ENCODE measurements around the gene CD44. TPM values are rescaled to one million over a fixed set of nuclear protein-coding genes. Genes with fewer than 3 reads are reported as not detected.

CD44 gene
- total RNA-seq, 4 donors from 2014 or later, result 861 to 1,282 (median 914) TPM

GRCh38 chr11:35210876-35211546, 72.0 kb downstream of the CD44 start:
- DNase-seq (ENCODE audit: low spot score in 2 of 2), result no peak
- H3K4me3 ChIP-seq (ENCODE audit: low read depth, poor library complexity, severe bottlenecking), result no peak overlapping the region
- 88 to 90% methylated on average over 3 of the region's 3 CpGs for WGBS, 2 donors
- intact Hi-C loops (cut with DNase I; ENCODE audit: low total_unique reads), result no loop called here
- TF ChIP-seq, protein P1, sequence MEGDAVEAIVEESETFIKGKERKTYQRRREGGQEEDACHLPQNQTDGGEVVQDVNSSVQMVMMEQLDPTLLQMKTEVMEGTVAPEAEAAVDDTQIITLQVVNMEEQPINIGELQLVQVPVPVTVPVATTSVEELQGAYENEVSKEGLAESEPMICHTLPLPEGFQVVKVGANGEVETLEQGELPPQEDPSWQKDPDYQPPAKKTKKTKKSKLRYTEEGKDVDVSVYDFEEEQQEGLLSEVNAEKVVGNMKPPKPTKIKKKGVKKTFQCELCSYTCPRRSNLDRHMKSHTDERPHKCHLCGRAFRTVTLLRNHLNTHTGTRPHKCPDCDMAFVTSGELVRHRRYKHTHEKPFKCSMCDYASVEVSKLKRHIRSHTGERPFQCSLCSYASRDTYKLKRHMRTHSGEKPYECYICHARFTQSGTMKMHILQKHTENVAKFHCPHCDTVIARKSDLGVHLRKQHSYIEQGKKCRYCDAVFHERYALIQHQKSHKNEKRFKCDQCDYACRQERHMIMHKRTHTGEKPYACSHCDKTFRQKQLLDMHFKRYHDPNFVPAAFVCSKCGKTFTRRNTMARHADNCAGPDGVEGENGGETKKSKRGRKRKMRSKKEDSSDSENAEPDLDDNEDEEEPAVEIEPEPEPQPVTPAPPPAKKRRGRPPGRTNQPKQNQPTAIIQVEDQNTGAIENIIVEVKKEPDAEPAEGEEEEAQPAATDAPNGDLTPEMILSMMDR (IDR thresholded peaks at IDR 0.05), result no peak
- no peak for TF ChIP-seq POLR2A (IDR thresholded peaks at IDR 0.05)

DNA sequence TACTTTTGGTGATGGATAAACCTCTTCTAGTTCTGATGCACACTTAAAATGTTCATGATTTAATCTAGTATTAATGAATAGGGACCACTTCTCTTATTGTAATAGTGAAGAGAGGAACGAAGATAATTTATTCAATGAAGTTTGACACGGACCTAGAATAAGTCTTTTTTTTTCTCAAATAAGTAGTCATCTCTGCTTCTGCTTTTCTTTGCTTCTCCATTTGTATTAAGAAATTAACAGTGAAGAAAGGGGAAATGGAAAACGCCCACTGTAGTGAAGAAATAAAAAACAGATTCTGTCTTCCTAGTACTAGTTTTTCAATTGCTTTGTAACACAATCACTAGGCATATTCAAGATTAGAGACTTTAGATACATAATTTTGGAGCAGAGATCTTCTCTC, 73.0 kb downstream of the CD44 start:
- no peak for TF ChIP-seq POLR2A (IDR thresholded peaks at IDR 0.05)
- TF ChIP-seq, protein P1 (IDR thresholded peaks at IDR 0.05), result no peak
- intact Hi-C loops (cut with DNase I; ENCODE audit: low total_unique reads), result no loop called here
- no peak overlapping the region for H3K4me3 ChIP-seq (ENCODE audit: low read depth, poor library complexity, severe bottlenecking)
- no peak for DNase-seq (ENCODE audit: low spot score in 2 of 2)
- 50 to 65% methylated on average over 3 of the region's 3 CpGs for WGBS, 2 donors

DNA sequence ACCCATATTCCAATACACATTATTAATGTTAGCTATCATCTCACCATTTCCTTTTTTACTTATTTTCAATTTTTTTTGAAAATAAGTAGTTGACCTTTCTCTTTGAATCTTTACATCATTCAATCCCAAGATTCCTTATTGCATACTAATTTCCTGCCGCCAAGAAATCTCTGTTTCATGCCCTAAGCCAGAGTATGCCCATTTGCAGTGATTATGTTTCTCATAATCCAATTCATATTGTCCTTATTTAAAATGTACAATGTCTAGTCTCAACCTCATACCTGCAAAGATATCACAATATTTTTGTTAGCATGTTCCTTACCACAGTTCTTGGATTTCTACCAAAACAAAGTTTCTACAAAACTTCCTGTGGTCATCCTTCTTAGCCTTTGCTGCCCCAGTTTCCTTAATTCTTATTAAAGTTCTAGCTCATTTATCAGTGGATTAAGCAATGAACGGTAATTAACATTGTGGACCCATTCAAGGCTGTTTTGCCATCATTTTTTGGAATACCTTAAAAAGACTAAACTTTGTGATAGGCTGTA, 75.3 kb downstream of the CD44 start:
- no peak for DNase-seq (ENCODE audit: low spot score in 2 of 2)
- H3K4me3 ChIP-seq (ENCODE audit: low read depth, poor library complexity, severe bottlenecking), result no peak overlapping the region
- intact Hi-C loops (cut with DNase I; ENCODE audit: low total_unique reads), result no loop called here
- TF ChIP-seq, protein P1 (IDR thresholded peaks at IDR 0.05), result no peak
- TF ChIP-seq POLR2A (IDR thresholded peaks at IDR 0.05), result no peak
- 84 to 94% methylated on average over 2 of the region's 2 CpGs for WGBS, 2 donors

DNA sequence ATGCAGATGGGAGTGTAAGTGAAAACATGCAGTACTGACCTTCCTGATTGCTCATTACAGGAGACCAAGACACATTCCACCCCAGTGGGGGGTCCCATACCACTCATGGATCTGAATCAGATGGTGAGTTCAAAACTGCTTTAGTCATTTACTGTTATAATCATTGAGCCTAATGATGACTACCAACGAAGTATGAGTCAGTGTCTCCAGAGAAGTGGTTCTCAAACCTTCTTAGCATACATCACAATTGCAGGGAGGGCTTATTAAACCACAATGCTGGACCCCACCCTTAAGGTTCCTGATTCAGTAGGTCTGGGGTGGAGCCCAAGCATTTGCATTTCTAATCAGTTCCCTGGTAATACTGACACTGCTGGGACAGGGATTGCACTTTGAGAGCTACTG, 75.8 kb downstream of the CD44 start:
- no peak for TF ChIP-seq POLR2A (IDR thresholded peaks at IDR 0.05)
- TF ChIP-seq, protein P1 (IDR thresholded peaks at IDR 0.05), result no peak
- WGBS, 2 donors, result 14 to 21% methylated on average over 1 of the region's 1 CpG
- intact Hi-C loops (cut with DNase I; ENCODE audit: low total_unique reads), result no loop called here

GRCh38 chr11:35215945-35216344, 77.0 kb downstream of the CD44 start:
- TF ChIP-seq, protein P1 (IDR thresholded peaks at IDR 0.05), result no peak
- TF ChIP-seq POLR2A (IDR thresholded peaks at IDR 0.05), result no peak
- H3K4me3 ChIP-seq (ENCODE audit: low read depth, poor library complexity, severe bottlenecking), result no peak overlapping the region
- intact Hi-C loops (cut with DNase I; ENCODE audit: low total_unique reads), result no loop called here
- DNase-seq (ENCODE audit: low spot score in 2 of 2), result no peak

More for the DNA sequence above, 75.8 kb downstream of the CD44 start:
- DNase-seq (ENCODE audit: low spot score in 2 of 2), result no peak
- no peak overlapping the region for H3K4me3 ChIP-seq (ENCODE audit: low read depth, poor library complexity, severe bottlenecking)

Data from lower leg skin (tissue), 4 donors.